Measurements from ENCODE around the gene HS3ST3A1. TPM values are rescaled to one million over a fixed set of nuclear protein-coding genes. Genes with fewer than 3 reads are reported as not detected.
A peak's percentile ranks its signal among the peaks of the same experiment; 100 is the strongest.

The HS3ST3A1 gene
- total RNA-seq, 4 donors from 2014 or later, result 0.30 to 7.3 TPM; not detected in 2

GRCh38 chr17:13595599-13595899 lies 6.2 kb downstream of the HS3ST3A1 start:
- no peak overlapping the region for H3K27ac ChIP-seq
- H3K4me1 ChIP-seq, result peaks cover 0 to 5% (median 0%) of the 10 kb centered on the region in 4 donors
- no peak for DNase-seq (ENCODE audit: low spot score in 2 of 2)
- H3K36me3 ChIP-seq, result no peaks in the 10 kb centered on the region
- 67 to 75% methylated on average over 6 of the region's 6 CpGs for WGBS, 2 donors
- no peak overlapping the region for H3K4me3 ChIP-seq
- TF ChIP-seq, protein P1, sequence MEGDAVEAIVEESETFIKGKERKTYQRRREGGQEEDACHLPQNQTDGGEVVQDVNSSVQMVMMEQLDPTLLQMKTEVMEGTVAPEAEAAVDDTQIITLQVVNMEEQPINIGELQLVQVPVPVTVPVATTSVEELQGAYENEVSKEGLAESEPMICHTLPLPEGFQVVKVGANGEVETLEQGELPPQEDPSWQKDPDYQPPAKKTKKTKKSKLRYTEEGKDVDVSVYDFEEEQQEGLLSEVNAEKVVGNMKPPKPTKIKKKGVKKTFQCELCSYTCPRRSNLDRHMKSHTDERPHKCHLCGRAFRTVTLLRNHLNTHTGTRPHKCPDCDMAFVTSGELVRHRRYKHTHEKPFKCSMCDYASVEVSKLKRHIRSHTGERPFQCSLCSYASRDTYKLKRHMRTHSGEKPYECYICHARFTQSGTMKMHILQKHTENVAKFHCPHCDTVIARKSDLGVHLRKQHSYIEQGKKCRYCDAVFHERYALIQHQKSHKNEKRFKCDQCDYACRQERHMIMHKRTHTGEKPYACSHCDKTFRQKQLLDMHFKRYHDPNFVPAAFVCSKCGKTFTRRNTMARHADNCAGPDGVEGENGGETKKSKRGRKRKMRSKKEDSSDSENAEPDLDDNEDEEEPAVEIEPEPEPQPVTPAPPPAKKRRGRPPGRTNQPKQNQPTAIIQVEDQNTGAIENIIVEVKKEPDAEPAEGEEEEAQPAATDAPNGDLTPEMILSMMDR (IDR thresholded peaks at IDR 0.05), result no peak
- TF ChIP-seq POLR2A (IDR thresholded peaks at IDR 0.05), result no peak
- no peak for TF ChIP-seq EP300 (IDR thresholded peaks at IDR 0.05)
- H3K9me3 ChIP-seq, result no peaks in the 10 kb centered on the region
- H3K27me3 ChIP-seq, result peaks cover 0 to 19% of the 10 kb centered on the region in 2 donors

- TF ChIP-seq, protein P1 (IDR thresholded peaks at IDR 0.05), result peak; percentile 69 to 83 (median 79)
- TF ChIP-seq EP300 (IDR thresholded peaks at IDR 0.05), result no peak
- no peak for TF ChIP-seq POLR2A (IDR thresholded peaks at IDR 0.05)
- peak; percentile 59 to 96 for DNase-seq (ENCODE audit: low spot score in 2 of 2)
- no peaks in the 10 kb centered on the region for H3K4me1 ChIP-seq
- WGBS, 2 donors, result 13 to 18% methylated on average over 10 of the region's 10 CpGs
- H3K36me3 ChIP-seq, result no peaks in the 10 kb centered on the region
- H3K9me3 ChIP-seq, result no peaks in the 10 kb centered on the region
- H3K27me3 ChIP-seq, result peaks cover 0 to 13% of the 10 kb centered on the region in 2 donors
- no peak overlapping the region for H3K27ac ChIP-seq
- H3K4me3 ChIP-seq, result no peak overlapping the region
These were observed 6.7 kb downstream of the HS3ST3A1 start for GRCh38 chr17:13594762-13595598.

GRCh38 chr17:13594310-13594709 lies 7.4 kb downstream of the HS3ST3A1 start:
- H3K9me3 ChIP-seq, result no peaks in the 10 kb centered on the region
- TF ChIP-seq, protein P1 (IDR thresholded peaks at IDR 0.05), result no peak
- TF ChIP-seq EP300 (IDR thresholded peaks at IDR 0.05), result no peak
- TF ChIP-seq POLR2A (IDR thresholded peaks at IDR 0.05), result no peak
- no peaks in the 10 kb centered on the region for H3K4me1 ChIP-seq
- no peak for DNase-seq (ENCODE audit: low spot score in 2 of 2)
- H3K4me3 ChIP-seq, result no peak overlapping the region
- no peaks in the 10 kb centered on the region for H3K36me3 ChIP-seq
- WGBS, 2 donors, result 94 to 96% methylated on average over 5 of the region's 5 CpGs
- no peak overlapping the region for H3K27ac ChIP-seq
- H3K27me3 ChIP-seq, result peaks cover 0 to 8% of the 10 kb centered on the region in 2 donors

DNA sequence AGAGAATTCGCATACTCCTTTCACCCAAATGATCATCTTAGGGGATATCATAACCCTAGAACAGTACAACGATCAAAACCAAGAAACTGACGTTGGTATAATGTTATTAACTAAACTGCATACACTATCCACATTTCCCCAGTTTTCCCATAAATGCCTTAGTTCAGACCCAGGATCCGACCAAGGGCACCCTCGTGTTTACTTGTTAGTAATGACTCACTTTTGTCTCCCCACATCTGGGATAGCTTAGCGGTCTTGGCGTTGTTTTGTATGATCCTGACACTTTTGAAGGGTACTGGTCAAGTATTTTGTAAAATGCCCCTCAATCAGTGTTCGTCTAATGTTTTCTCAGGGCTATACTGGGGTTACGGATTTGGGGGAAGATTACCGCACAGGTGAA lies 8.0 kb downstream of the HS3ST3A1 start:
- Histone ChIP-seq H3K27me3 (peaks cover 0 to 3% of the 10 kb centered on the region in 2 donors), H3K9me3 (no peaks in the 10 kb centered on the region), H3K36me3 (no peaks in the 10 kb centered on the region), H3K27ac (no peak overlapping the region), H3K4me1 (no peaks in the 10 kb centered on the region), H3K4me3 (no peak overlapping the region)
- DNase-seq (ENCODE audit: low spot score in 2 of 2), result no peak
- 83 to 85% methylated on average over 10 of the region's 10 CpGs for WGBS, 2 donors
- TF ChIP-seq EP300 (IDR thresholded peaks at IDR 0.05), result no peak
- no peak for TF ChIP-seq POLR2A (IDR thresholded peaks at IDR 0.05)
- TF ChIP-seq, protein P1 (IDR thresholded peaks at IDR 0.05), result no peak

DNA sequence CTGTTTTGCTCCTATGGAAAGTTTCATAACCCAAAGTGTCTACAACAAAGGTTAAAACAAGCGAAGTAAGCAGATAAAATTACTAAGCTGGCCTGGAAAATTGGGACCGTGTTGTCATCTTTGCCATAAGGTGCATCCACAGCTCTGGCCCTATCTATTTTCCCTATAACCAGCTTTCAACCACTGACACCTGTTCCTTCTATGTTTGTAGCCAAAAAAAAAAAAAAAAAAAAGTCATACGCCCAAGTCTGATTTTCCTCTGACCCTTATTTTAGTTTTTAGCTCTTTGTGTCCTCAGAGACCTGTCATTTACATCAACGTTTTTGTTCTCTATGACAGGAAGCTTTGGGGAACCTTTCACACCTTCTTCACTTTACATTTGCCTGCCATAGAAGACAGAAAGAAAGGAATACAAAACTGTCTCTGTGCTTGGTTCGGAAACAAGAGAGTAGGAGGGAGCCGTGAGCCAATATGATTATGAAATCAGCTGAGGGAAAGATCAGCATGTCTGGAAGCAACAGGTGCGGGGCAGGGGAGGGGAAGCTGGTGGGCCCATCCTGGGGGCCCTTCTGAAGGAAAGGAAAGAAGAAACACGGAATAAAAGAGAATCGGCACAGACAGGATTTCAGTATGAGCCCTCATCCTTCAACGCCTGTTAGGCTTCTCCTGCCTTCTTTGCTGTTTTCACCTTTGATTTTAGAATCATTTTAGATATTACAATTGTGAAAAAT lies 8.5 kb downstream of the HS3ST3A1 start:
- WGBS, 2 donors, result 72 to 75% methylated on average over 10 of the region's 10 CpGs
- H3K4me3 ChIP-seq, result no peak overlapping the region
- no peaks in the 10 kb centered on the region for H3K27me3 ChIP-seq
- TF ChIP-seq POLR2A (IDR thresholded peaks at IDR 0.05) (no peak), EP300 (IDR thresholded peaks at IDR 0.05) (no peak)
- TF ChIP-seq, protein P1 (IDR thresholded peaks at IDR 0.05), result no peak
- H3K36me3 ChIP-seq, result no peaks in the 10 kb centered on the region
- no peak for DNase-seq (ENCODE audit: low spot score in 2 of 2)
- no peaks in the 10 kb centered on the region for H3K4me1 ChIP-seq
- H3K9me3 ChIP-seq, result no peaks in the 10 kb centered on the region
- no peak overlapping the region for H3K27ac ChIP-seq

Measured in tibial nerve (tissue), 4 donors.